ENCODE data around the gene NEIL3.

DNA sequence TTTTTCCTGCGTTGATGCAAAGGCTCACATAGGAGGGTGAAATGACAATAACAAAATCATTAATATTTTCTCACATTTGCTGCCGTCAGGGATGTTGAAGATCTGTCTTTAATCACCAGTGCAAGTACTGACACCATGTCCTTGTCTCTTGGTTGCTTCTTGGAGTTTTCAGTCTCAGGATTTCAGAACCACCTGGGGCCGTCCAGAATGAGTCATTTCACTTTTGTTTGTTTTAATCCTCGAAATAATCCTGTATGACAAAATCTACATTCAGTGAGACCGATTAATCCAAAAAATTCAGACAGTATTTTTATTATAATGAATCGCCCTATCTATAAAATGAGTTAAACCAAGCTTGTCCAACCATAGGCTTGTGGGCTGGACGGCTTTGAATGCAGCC lies 47.2 kb downstream of the NEIL3 start:
- TF ChIP-seq EZH2 (IDR thresholded peaks at IDR 0.05; ENCODE audit: borderline replicate concordance, insufficient read depth, low read depth, low read length, poor library complexity, severe bottlenecking), result no peak
- TF ChIP-seq, protein P1, sequence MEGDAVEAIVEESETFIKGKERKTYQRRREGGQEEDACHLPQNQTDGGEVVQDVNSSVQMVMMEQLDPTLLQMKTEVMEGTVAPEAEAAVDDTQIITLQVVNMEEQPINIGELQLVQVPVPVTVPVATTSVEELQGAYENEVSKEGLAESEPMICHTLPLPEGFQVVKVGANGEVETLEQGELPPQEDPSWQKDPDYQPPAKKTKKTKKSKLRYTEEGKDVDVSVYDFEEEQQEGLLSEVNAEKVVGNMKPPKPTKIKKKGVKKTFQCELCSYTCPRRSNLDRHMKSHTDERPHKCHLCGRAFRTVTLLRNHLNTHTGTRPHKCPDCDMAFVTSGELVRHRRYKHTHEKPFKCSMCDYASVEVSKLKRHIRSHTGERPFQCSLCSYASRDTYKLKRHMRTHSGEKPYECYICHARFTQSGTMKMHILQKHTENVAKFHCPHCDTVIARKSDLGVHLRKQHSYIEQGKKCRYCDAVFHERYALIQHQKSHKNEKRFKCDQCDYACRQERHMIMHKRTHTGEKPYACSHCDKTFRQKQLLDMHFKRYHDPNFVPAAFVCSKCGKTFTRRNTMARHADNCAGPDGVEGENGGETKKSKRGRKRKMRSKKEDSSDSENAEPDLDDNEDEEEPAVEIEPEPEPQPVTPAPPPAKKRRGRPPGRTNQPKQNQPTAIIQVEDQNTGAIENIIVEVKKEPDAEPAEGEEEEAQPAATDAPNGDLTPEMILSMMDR (IDR thresholded peaks at IDR 0.05), result no peak
